SU-DHL-6 (cell line): ENCODE results near the gene ELAVL3.

Experiments used
- CTCF ChIP-seq: fragments of 200-600 bp; sonication (generic); IDR thresholded peaks from one replicate; pipeline ENCODE4 v1.5.1; 2017; ENCODE audit warnings: antibody characterized with exemption, mild to moderate bottlenecking, low read length, moderate library complexity; ENCODE audit not compliant: insufficient read depth, poor library complexity, severe bottlenecking
- EZH2phosphoT487 ChIP-seq: fragments of 200-600 bp; sonication (generic), shearing (Covaris generic); conservative IDR thresholded peaks from 2 replicates; pipeline ENCODE4 v1.6.1; 2018; ENCODE audit warnings: mild to moderate bottlenecking, antibody characterized with exemption, low read length, moderate library complexity, mixed read lengths

DNA sequence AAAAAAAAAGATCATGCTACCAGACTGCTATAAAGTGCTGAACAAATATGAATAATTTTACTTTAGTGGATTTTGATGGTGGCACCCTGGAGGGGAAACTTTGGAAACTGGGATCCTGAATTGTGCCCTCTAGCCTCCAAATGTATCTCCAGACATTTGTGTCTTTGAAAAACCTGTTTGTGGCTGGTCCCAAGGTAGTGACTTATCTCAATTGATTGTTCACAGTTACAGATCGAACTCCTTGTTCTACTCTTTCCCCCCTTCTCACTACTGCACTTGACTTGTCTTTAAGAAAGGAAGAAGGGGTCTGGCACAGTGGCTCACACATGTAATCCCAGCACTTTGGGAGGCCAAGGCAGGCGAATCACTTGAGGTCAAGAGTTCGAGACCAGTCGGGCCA lies 72.3 kb downstream of the ELAVL3 start:
- no peak for TF ChIP-seq CTCF
- TF ChIP-seq EZH2phosphoT487: no peak
